K562 (cell line): ENCODE results near the gene TAMALIN. TPM values are rescaled to one million over a fixed set of nuclear protein-coding genes. Genes with fewer than 3 reads are reported as not detected.

Experiments
- ATAC-seq: fragments of 200-7000 bp; cut with Tn5 transposase; 3 replicates; pipeline ENCODE4 v1.9.1; 2020; ENCODE audit warnings: moderate library complexity
- BruUV-seq: library from RNA; stranded (reverse); fragments of 400-500 nt; replicated peaks from 2 replicates; lab custom pipeline; 2021; lab: Mats Ljungman, UMichigan
- CTCF ChIA-PET: fragments of 300-600 bp; formaldehyde crosslinking; extraction: SDS; loops from one replicate; lab custom pipeline; 2021; ENCODE audit warnings: low intra/inter-chr PET ratio; lab: Yijun Ruan, JAX
- POLR2A ChIA-PET: fragments of 300-600, 350-650 bp; sonication (Branson Sonifier 250); formaldehyde crosslinking; extraction: SDS; loops from one replicate; lab custom pipeline; 2021; ENCODE audit warnings: antibody characterized with exemption, inconsistent platforms; lab: Yijun Ruan, JAX
- DNase-seq, 4 experiments: peaks; one replicate each; pipeline versions ENCODE4 v3.0.0 to v3.0.0-alpha.2; 2011 to 2018; ENCODE audit warnings: low spot score in 3 of 4, mixed read lengths in 3 of 4; ENCODE audit errors: extremely low read depth in 1 of 4
- FAIRE-seq: peaks from 2 replicates; lab custom pipeline; 2011; peaks lifted over from hg19 to GRCh38; lab: Jason Lieb, UNC
- H2AFZ ChIP-seq: 2 replicates; pipeline ENCODE4 v1.6.0; 2011; ENCODE audit warnings: low read depth, low read length, control low read depth, inconsistent platforms
- H3K27ac ChIP-seq: fragments of 200-600 bp; 3 replicates; pipeline ENCODE4 v1.8.0; 2011; ENCODE audit warnings: low read depth, mild to moderate bottlenecking, control low read depth, inconsistent platforms, low read length, moderate library complexity, mixed read lengths; ENCODE audit errors: extremely low read depth
- H3K27me3 ChIP-seq, 2 experiments: fragments of 300-600 bp in 1 of 2; 2 replicates in 1 of 2; 3 replicates in 1 of 2; pipeline versions ENCODE4 v1.6.0 to v1.8.0; 2011; ENCODE audit warnings: inconsistent platforms in 2 of 2, low read length in 2 of 2, mild to moderate bottlenecking in 1 of 2, mixed read lengths in 1 of 2, moderate library complexity in 1 of 2; ENCODE audit not compliant: control insufficient read depth in 2 of 2, insufficient read depth in 2 of 2
- H3K36me3 ChIP-seq: fragments of 300-600 bp; 3 replicates; pipeline ENCODE4 v1.8.0; 2011; ENCODE audit warnings: mild to moderate bottlenecking, low read length, inconsistent platforms; ENCODE audit not compliant: control insufficient read depth, insufficient read depth
- H3K4me1 ChIP-seq, 2 experiments: fragments of 200-600 bp in 1 of 2; replicated peaks in 1 of 2; 2 replicates in 1 of 2; 3 replicates in 1 of 2; pipeline versions ENCODE4 v1.5.1 to v1.8.0; 2011; ENCODE audit warnings: inconsistent platforms in 2 of 2, low read length in 2 of 2, mild to moderate bottlenecking in 1 of 2, mixed read lengths in 1 of 2, moderate library complexity in 1 of 2; ENCODE audit not compliant: control insufficient read depth in 2 of 2, insufficient read depth in 2 of 2
- H3K4me2 ChIP-seq: 2 replicates; pipeline ENCODE4 v1.6.1; 2011; ENCODE audit warnings: low read length, control low read depth, inconsistent platforms, mixed read lengths; ENCODE audit not compliant: insufficient read depth
- H3K4me3 ChIP-seq: fragments of 200-600 bp; sonication (generic), shearing (Covaris generic); 2 replicates; pipeline ENCODE4 v1.5.1; 2016; ENCODE audit warnings: control low read depth, inconsistent platforms
- H3K79me2 ChIP-seq: fragments of 200-600 bp; 3 replicates; pipeline ENCODE4 v1.8.0; 2011; ENCODE audit warnings: low read length, inconsistent platforms; ENCODE audit not compliant: control insufficient read depth, insufficient read depth
- H3K9ac ChIP-seq, 2 experiments: 2 replicates each; pipeline versions ENCODE4 v1.6.0 to v1.6.1; 2011; ENCODE audit warnings: low read depth in 2 of 2, low read length in 2 of 2, control low read depth in 1 of 2, inconsistent platforms in 1 of 2, mild to moderate bottlenecking in 1 of 2, mixed read lengths in 1 of 2; ENCODE audit not compliant: insufficient read depth in 1 of 2
- H3K9me1 ChIP-seq: one replicate; pipeline ENCODE4 v1.6.0; 2011; ENCODE audit warnings: inconsistent platforms, mild to moderate bottlenecking, low read length, moderate library complexity; ENCODE audit not compliant: control insufficient read depth, insufficient read depth
- H3K9me3 ChIP-seq: replicated peaks from 2 replicates; pipeline ENCODE4 v1.5.1; 2011; ENCODE audit warnings: low read depth, low read length, inconsistent platforms; ENCODE audit not compliant: control insufficient read depth, insufficient read depth
- H4K20me1 ChIP-seq: replicated peaks from 2 replicates; pipeline ENCODE4 v1.6.1; 2011; ENCODE audit warnings: low read length, inconsistent platforms, mixed read lengths; ENCODE audit not compliant: control insufficient read depth, insufficient read depth
- CBX5 ChIP-seq: IDR thresholded peaks from 2 replicates; pipeline ENCODE4 v1.6.1; 2014; ENCODE audit warnings: low read depth, borderline replicate concordance
- KLF6 ChIP-seq: fragments of 250-450 bp; sonication (Bioruptor Pico); IDR thresholded peaks from 2 replicates; pipeline ENCODE4 v1.4.0; 2020; ENCODE audit warnings: mild to moderate bottlenecking, moderate library complexity, borderline replicate concordance
- NCOA2 ChIP-seq, 2 experiments: fragments of 450-650 bp; IDR thresholded peaks; 2 replicates each; pipeline ENCODE4 v1.6.1; 2018; ENCODE audit warnings: mild to moderate bottlenecking in 2 of 2, moderate library complexity in 1 of 2; ENCODE audit not compliant: partially characterized antibody in 2 of 2
- NR1H2 ChIP-seq: sonication (generic); formaldehyde crosslinking; IDR thresholded peaks from 2 replicates; pipeline ENCODE4 v1.4.0; 2020; ENCODE audit warnings: mild to moderate bottlenecking, missing genetic modification reagents
- TAF15 ChIP-seq: fragments of 200-400 bp; formaldehyde crosslinking; IDR thresholded peaks from 2 replicates; pipeline ENCODE4 v1.6.1; 2017; ENCODE audit warnings: mild to moderate bottlenecking, low read depth, low read length, moderate library complexity
- ZKSCAN1 ChIP-seq: fragments of 150-350 bp; IDR thresholded peaks from 2 replicates; pipeline ENCODE4 v1.6.1; 2016; ENCODE audit warnings: low read depth, low read length
- WGBS: fragments of 100-300 bp; shearing (Covaris generic); methylation state at CpG from one replicate; pipeline ENCODE4 v1.1.6; 2016; ENCODE audit warnings: low coverage, mixed read lengths; ENCODE audit not compliant: insufficient coverage; ENCODE audit errors: missing lambda C conversion rate; 5-methylcytosine and 5-hydroxymethylcytosine counted together
- in situ Hi-C: fragments of 300-500 bp; cut with MboI; formaldehyde crosslinking; loops from 4 replicates; pipeline ENCODE4 v1.15.0; 2018; ENCODE audit warnings: inconsistent platforms, mixed read lengths
- intact Hi-C: fragments of 100-400 bp; cut with micrococcal nuclease; formaldehyde crosslinking; loops from 2 replicates; pipeline ENCODE4 v1.14.2; 2022
- polyA plus RNA-seq, 8 experiments: library from polyadenylated mRNA; depleted of rRNA in 4 of 8; stranded (reverse) in 5 of 8; unstranded in 3 of 8; fragments of >200 nt; fragmentation: Nextera tagmentation in 2 of 8; fragmentation: Illumina TruSeq in 1 of 8; extraction: Ambion mirVana in 2 of 8; extraction: Trizol in 1 of 8; gene quantifications; 2 replicates each; pipeline versions ENCODE4 v1.2.1 to v1.2.3, GENCODE V29; 2011 to 2014; ENCODE audit warnings: inconsistent platforms in 1 of 8, missing spikeins in 1 of 8
- total RNA-seq, 7 experiments: library from RNA; depleted of rRNA in 6 of 7; stranded (reverse); fragments of >200 nt in 6 of 7; fragmentation: Illumina TruSeq in 2 of 7; extraction: Trizol in 2 of 7; gene quantifications; 2 replicates each; pipeline versions ENCODE4 v1.2.1 to v1.2.3, GENCODE V29; 2011 to 2021; ENCODE audit warnings: low replicate concordance in 1 of 7
- TF ChIP-seq, protein P1 (sequence below): fragments of 250-450 bp; sonication (Bioruptor Pico); IDR thresholded peaks from 2 replicates; pipeline ENCODE4 v1.8.0; 2022; ENCODE audit warnings: moderate library complexity, mild to moderate bottlenecking, inconsistent platforms
- TF ChIP-seq, protein P2 (sequence below): fragments of 450-650 bp; IDR thresholded peaks from 2 replicates; pipeline ENCODE4 v1.7.0; 2016; ENCODE audit warnings: borderline replicate concordance

TAMALIN gene
- total and polyA plus RNA-seq, 9 of the 15 experiments (the other 6 are each of a cell fraction or from before 2014, with no cell fraction given) = 0.74 to 2.2 (median 1.5) TPM; not detected in 2

DNA sequence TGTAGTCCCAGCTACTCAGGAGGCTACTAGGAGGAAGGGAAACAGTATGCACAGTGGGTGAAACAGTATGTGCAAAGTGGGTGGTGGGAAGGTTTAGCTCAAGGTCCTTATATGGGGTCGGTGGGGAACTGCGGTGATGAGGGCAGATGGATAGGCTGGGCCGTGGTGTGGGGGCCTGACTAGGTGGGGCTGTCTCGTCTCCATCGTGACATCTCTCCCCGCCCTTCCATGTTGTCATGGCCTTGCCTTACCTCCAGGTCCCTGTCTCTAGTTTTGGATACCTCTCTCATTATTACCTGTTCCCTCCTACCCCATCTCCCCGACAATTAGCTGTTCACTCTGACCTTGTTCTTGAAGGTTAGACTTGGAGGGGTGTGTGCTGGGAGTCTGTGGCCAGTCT, 40.1 kb downstream of the TAMALIN start:
- ATAC-seq = no peak
- no peak overlapping the region for H3K27ac ChIP-seq
- no peak for FAIRE-seq
- no peak for DNase-seq
- H3K9me3 ChIP-seq = no peaks in the 10 kb centered on the region
- no peak overlapping the region for H3K4me3 ChIP-seq
- no peaks in the 10 kb centered on the region for H3K79me2 ChIP-seq
- H3K4me1 ChIP-seq = peaks cover 15 to 40% of the 10 kb centered on the region in 2 experiments
- no peaks in the 10 kb centered on the region for H3K9me1 ChIP-seq
- POLR2A ChIA-PET = interaction anchor here (0.7 kb wide), 1 partner anchor 76 kb away, joined by 5 read pairs; no protein-coding TSS in a partner anchor
- intact Hi-C loops (no loop called here), in situ Hi-C loops (no loop called here)
- CTCF ChIA-PET = no interaction called here
- no peaks in the 10 kb centered on the region for H3K36me3 ChIP-seq
- no peaks in the 10 kb centered on the region for H4K20me1 ChIP-seq
- TF ChIP-seq NR1H2 (CRISPR knock-in tag) = no peak
- no peak for TF ChIP-seq NCOA2 (IDR thresholded peaks at IDR 0.05; ENCODE audit: partially characterized antibody in 2 of 2)
- no peak for TF ChIP-seq TAF15
- TF ChIP-seq, protein P1, sequence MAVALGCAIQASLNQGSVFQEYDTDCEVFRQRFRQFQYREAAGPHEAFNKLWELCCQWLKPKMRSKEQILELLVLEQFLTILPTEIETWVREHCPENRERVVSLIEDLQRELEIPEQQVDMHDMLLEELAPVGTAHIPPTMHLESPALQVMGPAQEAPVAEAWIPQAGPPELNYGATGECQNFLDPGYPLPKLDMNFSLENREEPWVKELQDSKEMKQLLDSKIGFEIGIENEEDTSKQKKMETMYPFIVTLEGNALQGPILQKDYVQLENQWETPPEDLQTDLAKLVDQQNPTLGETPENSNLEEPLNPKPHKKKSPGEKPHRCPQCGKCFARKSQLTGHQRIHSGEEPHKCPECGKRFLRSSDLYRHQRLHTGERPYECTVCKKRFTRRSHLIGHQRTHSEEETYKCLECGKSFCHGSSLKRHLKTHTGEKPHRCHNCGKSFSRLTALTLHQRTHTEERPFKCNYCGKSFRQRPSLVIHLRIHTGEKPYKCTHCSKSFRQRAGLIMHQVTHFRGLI (CRISPR knock-in tag) = no peak
- no peak for TF ChIP-seq ZKSCAN1
- TF ChIP-seq, protein P2, sequence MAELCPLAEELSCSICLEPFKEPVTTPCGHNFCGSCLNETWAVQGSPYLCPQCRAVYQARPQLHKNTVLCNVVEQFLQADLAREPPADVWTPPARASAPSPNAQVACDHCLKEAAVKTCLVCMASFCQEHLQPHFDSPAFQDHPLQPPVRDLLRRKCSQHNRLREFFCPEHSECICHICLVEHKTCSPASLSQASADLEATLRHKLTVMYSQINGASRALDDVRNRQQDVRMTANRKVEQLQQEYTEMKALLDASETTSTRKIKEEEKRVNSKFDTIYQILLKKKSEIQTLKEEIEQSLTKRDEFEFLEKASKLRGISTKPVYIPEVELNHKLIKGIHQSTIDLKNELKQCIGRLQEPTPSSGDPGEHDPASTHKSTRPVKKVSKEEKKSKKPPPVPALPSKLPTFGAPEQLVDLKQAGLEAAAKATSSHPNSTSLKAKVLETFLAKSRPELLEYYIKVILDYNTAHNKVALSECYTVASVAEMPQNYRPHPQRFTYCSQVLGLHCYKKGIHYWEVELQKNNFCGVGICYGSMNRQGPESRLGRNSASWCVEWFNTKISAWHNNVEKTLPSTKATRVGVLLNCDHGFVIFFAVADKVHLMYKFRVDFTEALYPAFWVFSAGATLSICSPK = no peak
- TF ChIP-seq KLF6 (CRISPR knock-in tag) = no peak
- TF ChIP-seq CBX5 = no peak
- TF ChIP-seq, all 486 proteins: peak for 0
- 62% methylated on average over 6 of the region's 7 CpGs for WGBS
- no TSS peak for BruUV-seq
- peak overlapping the region in 1 of 2 experiments; percentile 39; a peak in 1 of 4 replicates for H3K9ac ChIP-seq
- H3K4me2 ChIP-seq = no peak overlapping the region
- no peaks in the 10 kb centered on the region for H3K27me3 ChIP-seq
- no peak overlapping the region for H2AFZ ChIP-seq
